Body of pancreas (tissue), 4 donors: ENCODE data around the gene FBXO7. TPM values are rescaled to one million over a fixed set of nuclear protein-coding genes. Genes with fewer than 3 reads are reported as not detected.

Experiments
- ATAC-seq: fragments of 150-250 bp; one replicate; pipeline ENCODE4 v1.9.1; 2016
- DNase-seq, 4 donors: peaks; one replicate each; pipeline ENCODE4 v3.0.0-alpha.2; 2019
- H3K27ac ChIP-seq, 4 donors: fragments of 200-600 bp; sonication (generic); 1 replicate in 3 of 4; 2 replicates in 1 of 4; pipeline versions ENCODE4 v1.5.1 to v1.6.1; 2016 to 2019; ENCODE audit warnings: mild to moderate bottlenecking in 1 of 4, mixed read lengths in 1 of 4, moderate library complexity in 1 of 4
- H3K27me3 ChIP-seq, 2 donors: fragments of 200-600 bp; sonication (generic); one replicate each; pipeline ENCODE4 v1.6.0; 2016; ENCODE audit warnings: mild to moderate bottlenecking in 1 of 2
- H3K36me3 ChIP-seq, 2 donors: fragments of 200-600 bp; sonication (generic); replicated peaks in 1 of 2; 2 replicates each; pipeline ENCODE4 v1.5.1; 2016; ENCODE audit warnings: low read depth in 2 of 2; ENCODE audit not compliant: insufficient read depth in 1 of 2
- H3K4me1 ChIP-seq: fragments of 200-600 bp; sonication (generic); one replicate; pipeline ENCODE4 v1.6.0; 2016
- H3K4me3 ChIP-seq, 2 donors: fragments of 200-600 bp; sonication (generic); 1 replicate in 1 of 2; 2 replicates in 1 of 2; pipeline ENCODE4 v1.5.1; 2016 to 2019
- H3K9me3 ChIP-seq, 3 donors: fragments of 200-600 bp; sonication (generic); 1 replicate in 2 of 3; 2 replicates in 1 of 3; pipeline ENCODE4 v1.5.1; 2016
- CTCF ChIP-seq, 7 experiments: fragments of 450-650 bp in 4 of 7; fragments of 200-600 bp in 3 of 7; sonication (generic) in 3 of 7; IDR thresholded peaks; one replicate each; pipeline ENCODE4 v1.5.1; 2016 to 2019; ENCODE audit warnings: antibody characterized with exemption in 7 of 7
- POLR2A ChIP-seq, 3 donors: fragments of 450-650 bp; IDR thresholded peaks; one replicate each; pipeline ENCODE4 v1.6.1; 2016; ENCODE audit warnings: antibody characterized with exemption in 3 of 3, mild to moderate bottlenecking in 2 of 3
- WGBS, 2 donors: methylation state at CpG; one replicate each; pipeline ENCODE4 v1.1.5; 2017; 5-methylcytosine and 5-hydroxymethylcytosine counted together
- intact Hi-C: fragments of 100-400 bp; cut with DNase I; formaldehyde crosslinking; loops from one replicate; pipeline ENCODE4 v1.15.1; 2023
- total RNA-seq, 2 donors: library from RNA; depleted of rRNA; stranded (reverse); fragments of >200 nt; gene quantifications; one replicate each; pipeline ENCODE4 v1.1.0, GENCODE V29; 2016

Gene FBXO7
- total RNA-seq, 2 donors from 2014 or later, result 54.2 to 56.7 TPM

GRCh38 chr22:32466496-32466895 lies 8.1 kb upstream of the FBXO7 start:
- DNase-seq (no peak), ATAC-seq (no peak)
- 56 to 64% methylated on average over 8 of the region's 8 CpGs for WGBS, 2 donors
- H3K27ac ChIP-seq, result no peak overlapping the region
- no peaks in the 10 kb centered on the region for H3K9me3 ChIP-seq
- H3K4me1 ChIP-seq, result no peaks in the 10 kb centered on the region
- no peaks in the 10 kb centered on the region for H3K36me3 ChIP-seq
- H3K4me3 ChIP-seq, result no peak overlapping the region
- intact Hi-C loops, result no loop called here
- H3K27me3 ChIP-seq, result no peaks in the 10 kb centered on the region
- no peak for TF ChIP-seq POLR2A (IDR thresholded peaks at IDR 0.05)
- no peak for TF ChIP-seq CTCF (IDR thresholded peaks at IDR 0.05)

DNA sequence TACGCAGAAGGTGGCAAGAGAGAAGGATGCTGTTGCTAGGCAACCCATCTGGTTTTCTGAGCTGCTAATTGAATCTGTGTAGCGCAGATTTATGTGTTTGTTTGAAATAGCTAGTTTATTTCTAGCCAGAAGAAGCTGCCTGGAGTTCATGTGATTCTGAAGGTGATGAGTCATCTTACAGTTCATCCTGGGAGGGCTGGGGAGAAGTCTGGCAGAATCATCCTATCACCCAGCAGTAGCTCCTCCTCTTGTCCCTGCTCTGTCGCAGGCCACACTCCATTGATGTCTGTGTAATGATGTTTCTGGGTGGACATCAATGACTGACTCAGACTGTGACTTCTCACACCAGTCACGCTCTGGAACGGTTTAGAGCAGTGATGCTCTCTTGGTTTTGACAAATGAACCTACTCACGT lies 4.8 kb upstream of the FBXO7 start:
- ATAC-seq (no peak), DNase-seq (peak in 3 of 4 donors; percentile 12 to 22 (median 14))
- Histone ChIP-seq H3K36me3 (no peaks in the 10 kb centered on the region), H3K27me3 (no peaks in the 10 kb centered on the region), H3K4me3 (no peak overlapping the region), H3K4me1 (peaks cover 9% of the 10 kb centered on the region), H3K27ac (no peak overlapping the region), H3K9me3 (no peaks in the 10 kb centered on the region)
- TF ChIP-seq POLR2A (IDR thresholded peaks at IDR 0.05) (no peak), CTCF (IDR thresholded peaks at IDR 0.05) (no peak)
- 41 to 51% methylated on average over 6 of the region's 6 CpGs for WGBS, 2 donors
- intact Hi-C loops, result loop anchor here (10.0 kb wide), 1 partner anchor 495 kb away; no protein-coding TSS in a partner anchor

DNA sequence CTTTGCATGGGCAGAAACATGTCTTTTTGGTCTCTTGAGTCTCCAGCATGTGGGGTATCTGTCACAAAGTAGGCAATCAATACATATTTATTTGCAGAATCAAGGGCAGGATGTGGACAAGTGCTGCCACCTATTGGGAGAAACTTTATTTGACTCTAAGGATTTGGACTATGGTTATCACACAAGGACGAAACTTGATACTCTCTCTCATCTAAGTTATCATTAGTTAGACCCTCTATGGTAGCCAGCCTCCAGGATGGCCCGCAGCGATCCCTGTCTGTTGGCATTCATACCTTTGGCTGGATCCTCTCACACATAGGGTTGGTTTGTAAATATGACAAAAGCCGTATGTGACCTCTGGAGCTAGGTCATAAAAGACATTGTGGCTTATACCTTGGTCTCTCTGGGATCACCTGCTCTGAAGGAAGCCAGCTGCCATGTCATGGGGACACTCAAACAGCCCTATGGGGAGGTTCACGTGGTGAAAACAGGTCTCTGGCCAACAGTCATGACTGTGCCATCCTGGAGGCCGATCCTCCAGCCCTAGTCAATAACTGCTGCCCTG lies 1.1 kb upstream of the FBXO7 start:
- intact Hi-C loops, result loop anchor here (10.0 kb wide), 1 partner anchor 499 kb away; no protein-coding TSS in a partner anchor
- Histone ChIP-seq H3K36me3 (no peaks in the 10 kb centered on the region), H3K4me1 (peaks cover 20% of the 10 kb centered on the region), H3K9me3 (no peaks in the 10 kb centered on the region), H3K27me3 (no peaks in the 10 kb centered on the region), H3K27ac (peak overlapping the region in 2 of 4 donors; percentile 92 to 99), H3K4me3 (no peak overlapping the region)
- DNase-seq (peak in 1 of 4 donors; percentile 11), ATAC-seq (no peak)
- 24 to 35% methylated on average over 5 to 6 of the region's 6 CpGs for WGBS, 2 donors
- TF ChIP-seq CTCF (IDR thresholded peaks at IDR 0.05) (peak; percentile 16 to 62 (median 54)), POLR2A (IDR thresholded peaks at IDR 0.05) (no peak)

DNA sequence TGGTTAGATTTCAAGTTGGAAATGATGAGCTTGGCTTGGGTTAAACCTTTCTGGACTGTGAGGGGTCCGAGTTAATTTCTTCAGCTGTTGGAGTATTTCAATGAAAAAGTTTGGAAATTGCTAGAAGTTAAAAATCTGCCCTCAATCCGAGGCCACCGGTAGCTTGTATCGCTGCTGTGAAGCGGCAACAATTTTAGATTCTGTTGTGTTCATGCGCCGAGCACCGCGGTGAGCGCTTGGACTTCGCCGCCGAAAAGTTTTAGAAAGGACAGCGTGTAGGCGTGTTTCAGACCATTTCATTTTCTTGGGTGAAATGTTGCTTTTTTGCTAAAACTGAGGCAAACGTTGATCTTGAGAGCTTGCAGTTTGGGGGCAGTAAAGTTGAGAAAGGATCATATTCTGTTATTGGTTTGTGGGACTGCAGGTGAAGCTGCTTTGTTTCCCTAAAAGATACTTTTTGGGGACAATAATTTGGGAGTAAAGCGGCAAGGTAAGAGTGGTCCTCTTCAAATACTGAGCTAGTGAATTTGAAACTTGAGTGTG lies 928 bp downstream of the FBXO7 start:
- ATAC-seq (peak; percentile 13), DNase-seq (peak; percentile 30 to 49 (median 36))
- H3K4me1 ChIP-seq, result peaks cover 20% of the 10 kb centered on the region
- TF ChIP-seq POLR2A (IDR thresholded peaks at IDR 0.05), result no peak
- intact Hi-C loops, result loop anchor here (10.0 kb wide), 1 partner anchor 501 kb away; no protein-coding TSS in a partner anchor
- peak overlapping the region; percentile 92 to 99 (median 96) for H3K27ac ChIP-seq
- peak overlapping the region; percentile 55 to 80 for H3K4me3 ChIP-seq
- H3K9me3 ChIP-seq, result no peaks in the 10 kb centered on the region
- WGBS, 2 donors, result 0 to 1% methylated on average over 17 of the region's 17 CpGs
- no peaks in the 10 kb centered on the region for H3K36me3 ChIP-seq
- no peaks in the 10 kb centered on the region for H3K27me3 ChIP-seq

DNA sequence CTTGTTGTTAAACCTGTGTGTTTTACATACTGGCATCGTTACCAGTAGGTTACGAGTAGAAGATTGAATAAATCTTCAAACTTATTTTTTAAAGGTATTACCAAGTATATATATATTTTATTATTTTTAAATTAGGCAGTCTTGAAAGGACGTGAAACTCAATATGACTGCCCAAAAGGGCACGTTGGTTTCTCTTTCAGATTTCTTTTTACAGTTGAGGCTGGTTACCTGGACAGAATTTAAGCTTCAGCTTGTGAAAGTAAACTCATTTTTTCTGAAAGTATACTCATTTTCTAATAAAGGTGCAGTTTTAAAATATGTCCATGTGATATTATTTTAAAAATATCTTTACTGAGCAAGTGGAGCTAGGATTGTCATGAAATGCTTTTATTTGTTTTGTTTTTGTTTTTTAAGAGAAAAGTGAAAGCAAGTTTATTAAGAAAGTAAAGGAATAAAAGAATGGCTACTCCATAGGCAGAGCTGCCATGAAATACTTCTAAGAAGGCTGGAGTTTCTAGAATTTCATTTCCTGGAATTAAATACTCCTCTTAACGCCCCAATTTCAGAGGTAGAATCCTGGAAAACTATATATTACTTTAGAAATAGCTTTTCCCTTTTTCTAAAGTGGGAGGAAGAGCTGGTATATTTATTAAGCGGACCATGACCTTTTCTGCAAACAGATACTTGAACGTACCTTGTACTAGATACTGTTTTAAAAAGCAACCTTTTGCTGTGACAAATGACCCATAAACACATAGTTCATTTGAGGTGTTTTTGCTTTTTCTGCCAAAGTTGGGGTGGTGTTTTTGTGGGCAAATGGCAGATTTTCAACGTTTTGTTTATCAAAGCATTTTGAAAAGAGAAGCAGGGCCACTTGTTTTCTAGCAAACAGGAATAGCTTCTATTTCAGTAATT lies 1.9 kb downstream of the FBXO7 start:
- Histone ChIP-seq H3K4me3 (no peak overlapping the region), H3K27me3 (no peaks in the 10 kb centered on the region), H3K27ac (peak overlapping the region in 3 of 4 donors; percentile 92 to 99 (median 98)), H3K36me3 (no peaks in the 10 kb centered on the region), H3K4me1 (peaks cover 20% of the 10 kb centered on the region), H3K9me3 (no peaks in the 10 kb centered on the region)
- DNase-seq (no peak), ATAC-seq (no peak)
- intact Hi-C loops, result loop anchor here (10.0 kb wide), 1 partner anchor 502 kb away; no protein-coding TSS in a partner anchor
- 10 to 12% methylated on average over 8 of the region's 8 CpGs for WGBS, 2 donors
- TF ChIP-seq CTCF (IDR thresholded peaks at IDR 0.05) (no peak), POLR2A (IDR thresholded peaks at IDR 0.05) (no peak)
